DMS153 treated with DMSO at 0.1 percent for 48 hours (cell line): ENCODE measurements around the gene PPP1R3C.

ENCODE experiments used
- DNase-seq: peaks from one replicate; lab custom pipeline; 2025; ENCODE audit not compliant: unreplicated experiment; lab: John Stamatoyannopoulos, UW

The PPP1R3C gene

GRCh38 chr10:91601212-91601611 is 31.7 kb downstream of the PPP1R3C start:
- DNase-seq: no peak

GRCh38 chr10:91598211-91598977 is 34.5 kb downstream of the PPP1R3C start:
- no peak for DNase-seq

GRCh38 chr10:91597197-91597881 is 35.5 kb downstream of the PPP1R3C start:
- DNase-seq: peak; percentile 23

DNA sequence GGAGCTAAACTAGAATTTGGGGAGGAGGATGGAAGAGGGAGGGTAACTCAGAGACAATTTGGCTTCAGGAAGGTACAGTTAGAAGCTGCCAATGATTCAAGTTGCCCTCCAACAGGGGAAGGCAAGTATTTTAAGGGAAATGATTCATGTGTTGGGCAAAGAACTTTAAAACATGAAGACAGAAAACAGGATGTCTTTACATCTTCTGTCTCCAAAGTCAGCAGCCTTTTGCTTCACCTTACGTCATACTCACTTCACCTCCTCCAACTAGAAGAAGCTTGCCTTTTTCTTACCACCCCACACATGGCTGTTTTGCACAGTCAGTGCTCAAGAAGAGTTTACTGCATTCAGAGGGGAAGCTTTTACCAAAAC is 36.1 kb downstream of the PPP1R3C start:
- no peak for DNase-seq

- DNase-seq: no peak
Observed at GRCh38 chr10:91593834-91594233, 39.0 kb downstream of the PPP1R3C start.

DNA sequence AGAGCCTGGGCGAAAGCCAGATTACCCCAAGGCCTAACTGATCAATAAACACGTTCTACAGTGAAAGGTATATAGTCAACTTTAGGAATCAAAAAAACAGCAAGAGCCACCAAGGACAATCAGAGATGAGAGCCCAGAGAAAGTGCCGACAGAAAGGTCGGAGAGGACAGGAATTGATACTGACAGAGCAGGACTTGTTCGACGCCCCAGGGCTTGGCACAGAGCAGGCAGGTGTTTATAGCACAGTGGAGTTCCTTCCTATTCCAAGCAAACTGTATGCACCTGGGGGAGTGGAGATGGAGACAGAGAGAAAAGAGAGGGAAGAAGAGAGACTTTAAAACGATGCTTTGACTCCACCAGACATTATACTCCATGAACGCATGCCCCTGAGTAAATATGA is 39.5 kb downstream of the PPP1R3C start:
- DNase-seq: no peak

DNA sequence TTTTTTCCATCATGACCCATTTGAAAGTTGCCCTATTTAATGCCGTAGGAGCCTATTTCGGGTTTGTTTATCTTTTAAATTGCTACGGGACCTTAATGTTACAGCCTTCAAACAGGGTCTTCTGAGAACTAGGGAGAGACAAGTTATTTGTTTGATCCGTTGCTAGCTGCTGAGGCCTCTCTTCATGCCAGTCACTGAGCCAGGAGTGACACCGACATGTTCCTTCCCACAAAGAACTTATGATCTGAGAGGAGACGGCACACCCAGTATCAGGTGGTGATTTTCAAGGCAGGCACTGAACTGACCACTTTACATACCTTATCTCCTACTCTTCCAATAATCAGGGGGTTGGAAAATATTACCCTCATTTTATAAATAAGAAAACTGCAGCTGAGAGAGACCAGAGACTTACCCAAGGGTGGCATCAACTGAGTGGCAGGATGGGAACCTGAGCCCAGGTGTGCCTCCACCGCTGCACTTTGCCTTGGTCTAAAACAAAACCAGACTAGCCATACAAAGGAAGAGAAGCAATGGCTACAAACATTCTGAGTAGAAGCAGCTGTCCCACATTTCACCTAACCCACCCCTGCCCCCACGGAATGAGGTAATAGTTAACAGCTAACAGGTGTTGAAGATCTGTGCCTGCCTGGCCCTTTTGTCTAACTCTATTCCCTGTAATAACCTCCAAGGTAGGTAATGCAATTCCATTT is 40.5 kb downstream of the PPP1R3C start:
- no peak for DNase-seq

DNA sequence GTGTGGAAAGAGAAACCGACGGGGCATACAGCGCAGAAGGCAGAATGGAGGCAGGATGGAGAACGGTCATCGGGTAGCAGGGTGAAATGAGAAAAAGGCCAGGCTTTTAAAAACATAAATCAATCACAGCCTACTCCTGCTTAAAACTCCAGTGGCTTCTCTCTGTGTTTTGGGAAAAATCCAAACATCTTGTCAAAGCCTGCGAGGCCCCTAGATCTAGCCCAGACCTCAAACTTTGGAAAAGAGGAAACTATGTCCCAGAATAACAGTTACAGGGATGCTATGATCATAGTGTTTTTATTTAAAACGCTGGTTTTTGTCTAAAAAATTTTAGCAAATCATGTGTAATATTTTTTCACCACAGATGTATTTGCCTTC is 41.1 kb downstream of the PPP1R3C start:
- DNase-seq: no peak

DNA sequence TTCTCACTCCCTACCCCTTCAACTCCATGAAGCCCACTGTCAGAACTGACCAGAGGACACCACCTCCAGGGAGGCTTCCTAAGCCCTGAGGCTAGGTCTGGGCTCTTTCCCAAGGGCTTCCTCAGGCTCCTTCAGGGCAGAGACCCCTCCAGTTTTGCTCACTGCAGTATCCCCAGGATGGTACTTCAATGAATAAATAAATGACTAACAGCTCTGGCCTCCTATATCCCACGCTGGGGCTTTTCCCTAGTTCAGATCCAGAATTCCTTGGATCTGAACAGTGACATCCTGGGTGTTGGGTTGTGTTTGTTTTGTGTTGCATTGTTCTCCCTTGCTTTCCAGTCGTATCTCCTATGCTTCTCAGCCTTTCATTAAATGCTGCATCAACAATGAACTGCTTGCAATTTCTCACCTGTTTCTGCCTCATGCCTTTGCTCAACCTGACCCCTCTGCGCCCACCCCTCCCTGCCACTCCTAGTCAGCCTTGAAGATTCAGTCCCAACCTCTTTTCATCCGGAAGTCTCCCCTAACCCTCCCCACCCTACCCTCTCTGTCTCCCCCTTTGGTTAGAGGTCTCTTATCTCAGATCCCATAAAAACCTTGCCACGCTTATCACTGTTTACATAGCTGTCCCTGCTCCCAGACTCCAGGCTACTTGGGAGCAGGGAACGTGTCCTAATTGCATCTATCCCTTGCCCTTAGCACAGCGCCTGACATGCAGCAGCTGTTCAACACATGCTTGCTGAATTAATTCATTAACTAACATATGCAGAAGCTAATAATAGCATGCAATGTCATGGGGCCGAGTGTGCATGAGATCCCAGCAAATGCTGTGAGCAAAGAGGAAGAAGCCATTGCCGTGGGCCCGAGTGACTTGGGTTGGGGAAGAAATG is 41.7 kb downstream of the PPP1R3C start:
- peak; percentile 47 for DNase-seq

DNA sequence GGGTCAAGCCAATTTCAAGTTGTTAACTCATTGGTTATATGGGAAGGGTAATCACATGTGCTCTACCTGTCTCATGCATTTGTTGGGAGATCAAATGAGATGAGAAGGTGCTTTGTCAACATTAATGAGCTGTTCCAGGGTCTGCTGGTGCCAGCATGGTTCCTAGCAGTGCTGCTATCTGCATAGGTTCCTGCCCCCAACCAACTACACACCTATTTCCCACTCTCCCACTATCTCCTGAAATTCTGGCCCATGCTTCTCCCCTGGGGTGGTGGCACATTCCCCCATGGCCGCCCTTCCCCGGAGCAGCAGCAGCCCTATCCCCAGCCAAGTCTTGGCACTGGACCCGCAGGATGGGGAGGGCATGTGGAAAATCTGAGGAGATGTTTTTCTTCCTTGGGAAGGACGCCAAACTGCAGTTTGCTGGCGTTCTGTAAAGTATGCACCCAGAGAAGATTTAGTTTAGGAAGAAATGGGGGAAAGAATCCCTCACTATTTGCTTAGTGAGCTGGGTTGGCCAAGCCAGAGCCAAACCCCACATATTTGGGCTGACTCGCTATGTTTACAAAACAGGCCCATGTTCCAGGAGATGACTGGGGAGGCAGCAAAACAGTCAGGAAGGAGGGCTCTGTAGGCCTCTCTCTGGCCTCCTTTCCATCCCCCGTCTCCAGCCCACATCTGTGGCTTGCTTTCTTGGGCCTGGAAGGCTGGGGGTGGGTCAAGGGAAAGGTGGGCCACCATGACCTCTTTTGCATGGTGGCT is 42.5 kb downstream of the PPP1R3C start:
- DNase-seq: no peak

- DNase-seq: no peak
Observed at GRCh38 chr10:91589658-91590035, 43.2 kb downstream of the PPP1R3C start.

DNA sequence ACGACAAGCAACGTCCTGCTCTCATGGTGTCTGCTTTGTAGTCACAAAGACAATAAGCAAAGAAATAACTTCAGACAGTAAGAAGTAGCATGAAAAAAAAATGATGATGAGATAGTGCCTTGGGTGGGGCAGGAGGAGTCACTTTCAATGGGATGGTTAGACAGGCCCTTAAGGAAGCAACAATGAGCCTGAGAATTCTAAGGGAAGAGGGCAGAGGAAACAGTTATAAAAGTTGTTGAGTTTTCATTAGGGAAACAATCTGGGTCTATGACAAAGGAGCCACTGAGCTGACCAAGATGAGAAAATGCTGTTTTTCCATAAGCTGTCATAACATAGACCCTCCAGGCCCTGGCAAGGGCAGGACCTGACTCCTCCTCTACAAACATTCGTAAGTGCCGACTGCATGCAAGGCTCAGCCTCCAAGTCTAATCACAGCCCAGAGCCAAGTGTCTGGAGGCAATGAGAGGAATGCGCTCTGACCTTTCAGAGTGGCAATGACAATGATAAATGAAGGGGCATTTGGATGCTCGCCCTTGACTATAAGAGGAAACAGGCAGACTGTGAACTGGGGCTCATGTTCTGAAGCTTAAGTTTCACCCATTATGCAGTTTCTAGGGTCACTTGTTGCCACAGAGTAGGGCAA is 43.7 kb downstream of the PPP1R3C start:
- DNase-seq: no peak

DNA sequence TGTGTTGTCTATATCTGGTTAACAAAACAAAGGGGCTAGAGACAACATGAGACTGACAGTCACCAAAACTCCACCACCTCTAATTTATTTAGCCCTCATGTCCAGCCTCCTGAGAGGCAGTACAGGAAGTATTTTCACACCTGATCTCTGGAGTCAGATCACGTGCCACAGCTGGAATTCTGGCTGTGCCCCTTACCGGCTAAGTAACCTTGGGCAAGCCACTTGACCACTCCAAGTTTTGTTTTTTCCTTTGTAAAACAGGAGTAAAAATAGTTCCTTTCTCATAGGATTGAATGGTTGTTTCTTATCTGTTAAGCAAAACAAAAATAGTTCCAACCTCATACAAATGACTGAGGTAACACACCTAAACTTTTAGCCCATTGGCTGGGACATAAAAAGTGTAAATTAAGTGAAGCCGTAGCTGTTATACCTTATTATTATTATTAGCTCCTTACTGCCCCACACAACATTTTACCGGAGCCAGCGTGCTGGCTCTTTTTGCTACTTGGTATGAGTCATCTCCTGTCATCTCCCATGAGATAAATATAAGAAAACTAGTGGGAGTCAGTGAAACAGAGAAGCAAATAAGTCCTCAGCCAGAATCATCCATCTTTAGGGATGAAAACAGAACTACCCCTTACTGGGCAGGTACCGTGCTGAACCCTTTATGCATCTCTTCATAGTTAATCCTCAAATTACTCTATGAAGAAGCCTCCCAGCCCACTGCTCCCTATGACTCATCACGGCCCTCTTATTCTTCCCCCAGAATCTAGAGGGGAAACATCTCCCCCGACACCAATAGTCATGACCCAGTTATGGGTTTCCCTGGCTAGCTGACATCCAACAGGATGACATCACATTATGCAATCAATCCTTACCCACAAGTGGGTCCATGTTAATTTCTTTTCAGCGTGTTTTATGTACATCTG is 44.9 kb downstream of the PPP1R3C start:
- DNase-seq: no peak

- DNase-seq: no peak
Observed at GRCh38 chr10:91582153-91582554, 50.7 kb downstream of the PPP1R3C start.

GRCh38 chr10:91579329-91579985 is 53.4 kb downstream of the PPP1R3C start:
- no peak for DNase-seq
